ENCODE results near the gene UTP11.

UTP11 gene

DNA sequence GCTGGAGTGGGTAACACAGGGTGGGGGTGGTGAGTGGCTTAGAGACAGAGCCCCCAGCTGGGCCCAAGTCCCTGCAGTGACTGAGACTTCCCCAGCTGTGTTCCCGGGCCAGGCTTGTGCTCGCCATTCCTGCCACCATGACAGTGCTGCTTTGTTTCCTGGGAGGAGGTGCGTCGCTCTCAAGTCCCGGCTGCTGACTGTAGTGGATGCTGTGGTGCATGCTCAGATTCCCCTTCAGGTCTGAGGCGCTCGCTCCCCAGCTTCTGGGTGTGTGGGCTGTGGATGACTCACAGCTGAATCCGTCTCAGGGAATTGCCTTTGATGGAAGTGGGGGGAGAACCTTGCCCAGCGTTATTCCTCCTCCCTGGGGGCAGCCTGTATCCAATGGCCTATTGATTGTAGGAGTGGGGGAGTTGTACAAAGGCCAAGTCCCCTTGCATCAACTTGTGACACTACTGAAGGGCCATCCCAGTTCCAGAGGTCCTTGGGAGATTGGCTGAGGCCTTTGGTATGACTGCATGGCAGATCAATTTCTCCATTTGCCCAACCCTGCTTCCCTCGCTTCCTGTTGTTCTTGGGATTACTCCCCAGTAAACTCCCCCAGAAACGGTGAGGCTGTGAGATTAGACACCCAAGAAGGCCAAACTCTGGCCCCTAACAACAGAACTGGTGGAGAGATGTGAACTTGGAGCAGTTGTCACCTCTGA is 51.8 kb downstream of the UTP11 start:
- no peaks in the 10 kb centered on the region for H3K36me3 ChIP-seq (ENCODE audit: control insufficient read depth, insufficient read depth, low read length)
- no peaks in the 10 kb centered on the region for H3K27me3 ChIP-seq (replicated peaks; ENCODE audit: control insufficient read depth, insufficient read depth, low read length)
- no peak overlapping the region for H3K4me3 ChIP-seq (replicated peaks; ENCODE audit: low read depth, low read length)
- no peak for TF ChIP-seq CTCF (IDR thresholded peaks at IDR 0.05; ENCODE audit: insufficient read depth, low read length, poor library complexity, severe bottlenecking)
- DNase-seq (ENCODE audit: extremely low read depth, insufficient read length) = no peak

- Histone ChIP-seq H3K36me3 (ENCODE audit: control insufficient read depth, insufficient read depth, low read length) (no peaks in the 10 kb centered on the region), H3K4me3 (replicated peaks; ENCODE audit: low read depth, low read length) (no peak overlapping the region), H3K27me3 (replicated peaks; ENCODE audit: control insufficient read depth, insufficient read depth, low read length) (no peaks in the 10 kb centered on the region)
- no peak for TF ChIP-seq CTCF (IDR thresholded peaks at IDR 0.05; ENCODE audit: insufficient read depth, low read length, poor library complexity, severe bottlenecking)
- no peak for DNase-seq (ENCODE audit: extremely low read depth, insufficient read length)
Observed at GRCh38 chr1:38068220-38068979, 55.9 kb downstream of the UTP11 start.

DNA sequence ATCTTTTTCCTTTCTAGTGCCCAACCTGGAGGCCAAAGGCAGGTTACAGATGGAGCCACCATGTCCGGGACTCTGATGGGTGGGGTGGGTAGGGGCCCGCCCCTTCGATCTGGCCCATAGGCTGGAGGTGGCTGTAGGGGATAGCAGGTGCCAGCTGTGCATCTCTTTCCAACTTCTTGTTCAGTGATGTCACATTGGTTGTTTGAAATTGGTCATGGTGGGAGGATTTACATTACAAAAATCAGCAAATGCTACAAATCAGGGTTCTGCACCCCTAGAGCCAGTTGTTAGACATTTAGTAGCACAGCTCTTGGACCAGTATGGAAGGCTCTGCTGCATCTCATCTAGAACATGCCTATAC is 56.4 kb downstream of the UTP11 start:
- Histone ChIP-seq H3K4me3 (replicated peaks; ENCODE audit: low read depth, low read length) (no peak overlapping the region), H3K27me3 (replicated peaks; ENCODE audit: control insufficient read depth, insufficient read depth, low read length) (no peaks in the 10 kb centered on the region), H3K36me3 (ENCODE audit: control insufficient read depth, insufficient read depth, low read length) (no peaks in the 10 kb centered on the region)
- no peak for DNase-seq (ENCODE audit: extremely low read depth, insufficient read length)
- TF ChIP-seq CTCF (IDR thresholded peaks at IDR 0.05; ENCODE audit: insufficient read depth, low read length, poor library complexity, severe bottlenecking) = no peak

DNA sequence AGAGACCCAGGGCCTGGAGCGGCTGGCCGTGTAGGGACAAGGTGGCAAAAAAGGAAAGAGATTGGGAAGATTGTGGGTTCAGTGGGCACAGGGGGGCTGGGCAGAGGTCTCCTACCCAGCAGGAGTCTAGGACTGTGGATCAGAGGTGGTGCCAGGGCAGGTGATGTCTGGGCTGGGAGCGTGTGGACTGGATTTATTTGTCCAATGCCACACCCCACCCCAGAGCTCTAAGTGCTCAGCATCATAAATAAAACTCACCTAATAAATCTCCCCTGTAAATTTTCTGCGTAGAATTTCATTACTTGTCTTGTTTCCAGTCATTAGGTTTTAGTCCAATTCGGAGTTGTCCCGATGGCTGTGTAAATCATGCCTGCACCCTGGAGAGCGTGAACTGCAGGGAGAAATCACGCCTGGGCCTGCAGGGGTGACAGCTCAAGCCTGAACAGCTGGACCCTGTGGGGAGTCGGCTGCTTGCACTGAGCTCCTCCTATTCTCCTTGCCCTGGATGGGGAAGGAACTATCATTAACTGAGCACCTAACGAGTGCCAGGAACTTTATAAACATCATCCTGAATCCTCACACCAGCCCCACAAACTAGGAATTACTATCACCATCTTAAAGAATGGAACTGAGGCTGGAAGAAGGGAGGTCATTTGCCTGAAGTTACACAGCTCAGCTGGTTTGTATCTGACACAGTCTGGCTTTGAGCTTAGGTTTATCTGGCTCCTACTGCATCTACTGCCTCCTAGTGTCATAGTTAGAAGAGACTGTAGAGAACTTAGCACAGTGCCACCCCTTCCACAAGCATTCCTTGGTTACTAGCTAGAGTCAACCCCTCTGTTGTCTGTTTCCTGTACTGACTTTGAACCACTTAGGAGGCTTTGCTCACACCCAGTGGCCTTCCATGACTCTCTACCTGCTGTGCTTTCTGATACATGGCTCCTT is 59.0 kb downstream of the UTP11 start:
- Histone ChIP-seq H3K27me3 (replicated peaks; ENCODE audit: control insufficient read depth, insufficient read depth, low read length) (no peaks in the 10 kb centered on the region), H3K4me3 (replicated peaks; ENCODE audit: low read depth, low read length) (no peak overlapping the region), H3K36me3 (ENCODE audit: control insufficient read depth, insufficient read depth, low read length) (no peaks in the 10 kb centered on the region)
- TF ChIP-seq CTCF (IDR thresholded peaks at IDR 0.05; ENCODE audit: insufficient read depth, low read length, poor library complexity, severe bottlenecking) = peak; percentile 70
- no peak for DNase-seq (ENCODE audit: extremely low read depth, insufficient read length)

- no peak overlapping the region for H3K4me3 ChIP-seq (replicated peaks; ENCODE audit: low read depth, low read length)
- DNase-seq (ENCODE audit: extremely low read depth, insufficient read length) = no peak
- H3K36me3 ChIP-seq (ENCODE audit: control insufficient read depth, insufficient read depth, low read length) = no peaks in the 10 kb centered on the region
- TF ChIP-seq CTCF (IDR thresholded peaks at IDR 0.05; ENCODE audit: insufficient read depth, low read length, poor library complexity, severe bottlenecking) = no peak
- H3K27me3 ChIP-seq (replicated peaks; ENCODE audit: control insufficient read depth, insufficient read depth, low read length) = no peaks in the 10 kb centered on the region
Observed at GRCh38 chr1:38072858-38073257, 60.3 kb downstream of the UTP11 start.
